A549 (cell line): ENCODE data around the gene FRYL.

Experiments
- BHLHE40 ChIP-seq: IDR thresholded peaks from 2 replicates; pipeline ENCODE4 v1.6.1; 2012; ENCODE audit warnings: low read depth, low read length, inconsistent platforms
- CTCF ChIP-seq: fragments of >200 bp; sonication (Bioruptor Twin); formaldehyde crosslinking; IDR thresholded peaks from 3 replicates; pipeline ENCODE4 v1.5.1; 2016
- EP300 ChIP-seq, 2 experiments: fragments of >200 bp; sonication (Bioruptor Twin); formaldehyde crosslinking; IDR thresholded peaks; 2 replicates in 1 of 2; 3 replicates in 1 of 2; pipeline ENCODE4 v1.6.1; 2016 to 2017
- SMC3 ChIP-seq: fragments of >200 bp; sonication (Bioruptor Twin); formaldehyde crosslinking; IDR thresholded peaks from 3 replicates; pipeline ENCODE4 v1.6.1; 2018; ENCODE audit warnings: inconsistent platforms

- no peak for TF ChIP-seq CTCF
- no peak for TF ChIP-seq BHLHE40
- no peak for TF ChIP-seq SMC3
- no peak for TF ChIP-seq EP300 (IDR thresholded peaks at IDR 0.05)
Observed at GRCh38 chr4:48602763-48603162, 177.3 kb downstream of the FRYL start.
